PC-3 (cell line): ENCODE results near the gene PKDCC.

Experiments
- EZH2 ChIP-seq: fragments of 300-600 bp; sonication (generic); IDR thresholded peaks from one replicate; pipeline ENCODE4 v1.6.1; 2017; ENCODE audit warnings: antibody characterized with exemption, mild to moderate bottlenecking, low read length; ENCODE audit not compliant: unreplicated experiment
- EZH2phosphoT487 ChIP-seq: fragments of 300-600 bp; sonication (generic); IDR thresholded peaks from 2 replicates; pipeline ENCODE4 v1.6.1; 2018; ENCODE audit warnings: mild to moderate bottlenecking, antibody characterized with exemption, low read length, borderline replicate concordance

GRCh38 chr2:42050703-42051542, 3.1 kb downstream of the PKDCC start:
- no peak for TF ChIP-seq EZH2phosphoT487
- TF ChIP-seq EZH2: no peak
